ENCODE measurements around the gene SH2D3A. TPM values are rescaled to one million over a fixed set of nuclear protein-coding genes. Genes with fewer than 3 reads are reported as not detected.
"Not testable (repeated sequence)": the region's sequence is repeated elsewhere in the genome, so short reads cannot be mapped to it uniquely, and the experiment has no call there.

Gene SH2D3A
- total RNA-seq, 1 experiment from 2014 or later, result not detected

- DNase-seq (ENCODE audit: low read depth), result no peak
Measured at GRCh38 chr19:6721773-6722172, 45.5 kb downstream of the SH2D3A start.

- DNase-seq (ENCODE audit: low read depth), result no peak
Measured at GRCh38 chr19:6721138-6721474, 46.1 kb downstream of the SH2D3A start.

GRCh38 chr19:6720369-6721137 is 46.7 kb downstream of the SH2D3A start, which contains the start of gene C3:
Gene C3, minus strand, starts transcription at chr19:6720650. Its CDS starts 61 bp downstream, at chr19:6720589.
- DNase-seq (ENCODE audit: low read depth), result peak; percentile 55

- DNase-seq (ENCODE audit: low read depth), result no peak
Measured at GRCh38 chr19:6719992-6720368, 47.3 kb downstream of the SH2D3A start.

- DNase-seq (ENCODE audit: low read depth), result no peak
Measured at GRCh38 chr19:6719540-6719861, 47.7 kb downstream of the SH2D3A start.

- DNase-seq (ENCODE audit: low read depth), result peak; percentile 19
Measured at GRCh38 chr19:6718741-6719539, 48.3 kb downstream of the SH2D3A start.

GRCh38 chr19:6718111-6718740 is 49.0 kb downstream of the SH2D3A start:
- DNase-seq (ENCODE audit: low read depth), result no peak

- DNase-seq (ENCODE audit: low read depth), result no peak
Measured at GRCh38 chr19:6717441-6717971, 49.7 kb downstream of the SH2D3A start.

- no peak for DNase-seq (ENCODE audit: low read depth)
Measured at GRCh38 chr19:6717036-6717435, 50.2 kb downstream of the SH2D3A start.

GRCh38 chr19:6716610-6716970 is 50.6 kb downstream of the SH2D3A start:
- no peak for DNase-seq (ENCODE audit: low read depth)

- DNase-seq (ENCODE audit: low read depth), result no peak
Measured at GRCh38 chr19:6714749-6715555, 52.3 kb downstream of the SH2D3A start.

- DNase-seq (ENCODE audit: low read depth), result no peak
Measured at GRCh38 chr19:6713773-6714692, 53.2 kb downstream of the SH2D3A start.

GRCh38 chr19:6712692-6713670 is 54.3 kb downstream of the SH2D3A start:
- no peak for DNase-seq (ENCODE audit: low read depth)

GRCh38 chr19:6712231-6712630 is 55.0 kb downstream of the SH2D3A start:
- DNase-seq (ENCODE audit: low read depth), result no peak

GRCh38 chr19:6711605-6712004 is 55.6 kb downstream of the SH2D3A start:
- no peak for DNase-seq (ENCODE audit: low read depth)

- no peak for DNase-seq (ENCODE audit: low read depth)
Measured at GRCh38 chr19:6711078-6711361, 56.2 kb downstream of the SH2D3A start.

GRCh38 chr19:6710273-6711077 is 56.8 kb downstream of the SH2D3A start:
- DNase-seq (ENCODE audit: low read depth), result no peak

- DNase-seq (ENCODE audit: low read depth), result no peak
Measured at GRCh38 chr19:6709549-6709948, 57.7 kb downstream of the SH2D3A start.

- not testable (repeated sequence) for DNase-seq (ENCODE audit: low read depth)
Measured at GRCh38 chr19:6708913-6709312, 58.3 kb downstream of the SH2D3A start.
